ENCODE measurements around the gene SGCA.

SGCA gene

DNA sequence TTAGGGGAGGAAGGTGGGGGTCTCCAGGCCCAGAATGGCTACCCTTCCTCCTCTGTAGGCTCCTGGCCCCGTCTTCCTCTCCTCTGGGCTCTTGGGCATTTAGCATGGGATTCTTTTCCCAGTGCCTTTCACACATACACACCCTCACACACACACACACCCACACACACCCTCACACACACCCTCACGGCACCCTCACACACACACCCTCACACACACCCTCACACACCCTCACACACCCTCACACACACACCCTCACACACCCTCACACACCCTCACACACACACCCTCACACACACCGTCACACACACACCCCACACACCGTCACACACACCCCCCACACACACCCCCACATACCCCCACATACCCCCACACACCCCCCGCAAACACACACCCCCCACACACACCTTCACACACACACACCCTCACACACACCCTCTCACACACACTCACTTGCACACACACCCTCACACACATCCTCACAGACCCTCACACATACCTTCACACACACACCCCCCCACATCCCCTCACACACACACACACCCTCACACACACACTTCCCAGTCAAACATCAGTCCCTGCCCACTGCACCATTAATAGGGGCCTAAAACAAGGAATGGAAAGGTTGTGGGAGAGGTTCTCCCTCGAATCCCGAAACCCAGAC is 845 bp downstream of the SGCA start:
- H3K9me3 Mint-ChIP-seq, result no peaks in the 10 kb centered on the region
- H3K4me1 Mint-ChIP-seq, result peaks cover 31% of the 10 kb centered on the region
- H3K4me3 Mint-ChIP-seq, result no peak overlapping the region
- H3K27ac Mint-ChIP-seq, result peak overlapping the region; percentile 46
- DNase-seq (ENCODE audit: low spot score in 2 of 2) (no peak), ATAC-seq (no peak)
- peaks cover 6% of the 10 kb centered on the region for H3K36me3 Mint-ChIP-seq

DNA sequence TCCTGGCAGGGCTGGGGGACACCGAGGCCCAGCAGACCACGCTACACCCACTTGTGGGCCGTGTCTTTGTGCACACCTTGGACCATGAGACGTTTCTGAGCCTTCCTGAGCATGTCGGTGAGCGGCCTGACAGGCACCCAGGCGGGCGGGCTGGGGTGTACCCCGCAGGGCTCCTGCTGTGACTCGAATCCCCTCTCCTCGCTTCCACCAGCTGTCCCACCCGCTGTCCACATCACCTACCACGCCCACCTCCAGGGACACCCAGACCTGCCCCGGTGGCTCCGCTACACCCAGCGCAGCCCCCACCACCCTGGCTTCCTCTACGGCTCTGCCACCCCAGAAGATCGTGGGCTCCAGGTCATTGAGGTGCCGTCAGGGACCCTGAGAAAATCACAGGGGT is 1.6 kb downstream of the SGCA start:
- Mint-ChIP-seq H3K9me3 (no peaks in the 10 kb centered on the region), H3K36me3 (peaks cover 6% of the 10 kb centered on the region), H3K4me1 (peaks cover 24% of the 10 kb centered on the region), H3K27ac (no peak overlapping the region), H3K4me3 (no peak overlapping the region)
- DNase-seq (ENCODE audit: low spot score in 2 of 2) (no peak), ATAC-seq (no peak)

- Mint-ChIP-seq H3K4me3 (peak overlapping the region; percentile 57), H3K4me1 (peaks cover 19% of the 10 kb centered on the region), H3K27ac (peak overlapping the region; percentile 78)
These were observed 2.5 kb downstream of the SGCA start for GRCh38 chr17:50168319-50168718.

DNA sequence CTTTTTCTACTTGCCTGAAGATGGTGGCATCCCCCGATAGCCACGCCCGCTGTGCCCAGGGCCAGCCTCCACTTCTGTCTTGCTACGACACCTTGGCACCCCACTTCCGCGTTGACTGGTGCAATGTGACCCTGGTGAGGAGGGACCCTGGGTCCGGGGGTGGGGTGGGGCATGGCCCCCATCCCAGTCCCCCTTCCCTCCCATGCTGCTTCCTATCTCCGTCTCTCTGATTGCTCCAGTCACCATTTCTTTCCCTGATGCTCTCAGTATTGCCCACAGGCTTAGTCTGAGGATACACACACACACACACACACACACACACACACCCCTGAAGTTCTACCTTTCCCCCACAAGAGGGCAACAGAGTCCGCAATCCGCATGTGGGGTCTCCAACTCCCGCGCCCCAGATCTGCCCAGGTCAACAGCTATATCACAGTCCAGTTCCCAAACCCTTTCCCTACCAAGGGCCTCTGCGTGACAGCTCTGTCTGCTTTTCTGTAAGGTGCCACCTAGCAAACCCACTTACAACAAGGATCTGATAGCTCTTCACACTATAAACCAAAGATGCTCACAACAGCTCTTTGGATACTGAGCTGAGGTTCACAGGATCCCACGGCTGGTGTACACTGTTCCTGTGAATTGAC is 3.4 kb downstream of the SGCA start:
- Mint-ChIP-seq H3K4me1 (peaks cover 19% of the 10 kb centered on the region), H3K4me3 (peak overlapping the region; percentile 57), H3K36me3 (peaks cover 6% of the 10 kb centered on the region), H3K27ac (peak overlapping the region; percentile 78), H3K9me3 (no peaks in the 10 kb centered on the region)
- peak; percentile 38 to 82 for DNase-seq (ENCODE audit: low spot score in 2 of 2)
- peak; percentile 70 for ATAC-seq

More at GRCh38 chr17:50168319-50168718, 2.5 kb downstream of the SGCA start:
- Mint-ChIP-seq H3K9me3 (no peaks in the 10 kb centered on the region), H3K36me3 (peaks cover 6% of the 10 kb centered on the region)
- no peak for DNase-seq (ENCODE audit: low spot score in 2 of 2)
- no peak for ATAC-seq

DNA sequence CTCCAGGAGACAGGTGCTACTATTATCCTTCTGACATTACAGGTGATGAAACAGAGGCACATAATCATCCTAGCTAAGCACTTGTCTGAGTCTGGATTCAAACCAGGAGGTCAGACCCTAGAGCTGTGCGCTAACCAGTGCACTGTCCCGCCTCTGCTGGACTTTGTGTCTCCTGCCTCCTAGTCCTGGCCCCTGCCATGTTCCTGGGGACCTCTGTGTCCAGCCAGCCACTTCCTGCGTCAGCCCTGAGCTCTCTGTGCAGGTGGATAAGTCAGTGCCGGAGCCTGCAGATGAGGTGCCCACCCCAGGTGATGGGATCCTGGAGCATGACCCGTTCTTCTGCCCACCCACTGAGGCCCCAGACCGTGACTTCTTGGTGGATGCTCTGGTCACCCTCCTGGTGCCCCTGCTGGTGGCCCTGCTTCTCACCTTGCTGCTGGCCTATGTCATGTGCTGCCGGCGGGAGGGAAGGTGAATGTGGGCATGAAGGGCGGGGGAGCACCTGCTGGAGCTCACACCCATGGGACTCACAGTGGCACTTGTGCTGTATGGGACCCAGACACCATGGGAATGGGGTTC is 4.2 kb downstream of the SGCA start:
- H3K9me3 Mint-ChIP-seq, result no peaks in the 10 kb centered on the region
- peaks cover 19% of the 10 kb centered on the region for H3K4me1 Mint-ChIP-seq
- H3K27ac Mint-ChIP-seq, result no peak overlapping the region
- DNase-seq (ENCODE audit: low spot score in 2 of 2) (no peak), ATAC-seq (no peak)
- peaks cover 6% of the 10 kb centered on the region for H3K36me3 Mint-ChIP-seq
- peak overlapping the region; percentile 57 for H3K4me3 Mint-ChIP-seq

DNA sequence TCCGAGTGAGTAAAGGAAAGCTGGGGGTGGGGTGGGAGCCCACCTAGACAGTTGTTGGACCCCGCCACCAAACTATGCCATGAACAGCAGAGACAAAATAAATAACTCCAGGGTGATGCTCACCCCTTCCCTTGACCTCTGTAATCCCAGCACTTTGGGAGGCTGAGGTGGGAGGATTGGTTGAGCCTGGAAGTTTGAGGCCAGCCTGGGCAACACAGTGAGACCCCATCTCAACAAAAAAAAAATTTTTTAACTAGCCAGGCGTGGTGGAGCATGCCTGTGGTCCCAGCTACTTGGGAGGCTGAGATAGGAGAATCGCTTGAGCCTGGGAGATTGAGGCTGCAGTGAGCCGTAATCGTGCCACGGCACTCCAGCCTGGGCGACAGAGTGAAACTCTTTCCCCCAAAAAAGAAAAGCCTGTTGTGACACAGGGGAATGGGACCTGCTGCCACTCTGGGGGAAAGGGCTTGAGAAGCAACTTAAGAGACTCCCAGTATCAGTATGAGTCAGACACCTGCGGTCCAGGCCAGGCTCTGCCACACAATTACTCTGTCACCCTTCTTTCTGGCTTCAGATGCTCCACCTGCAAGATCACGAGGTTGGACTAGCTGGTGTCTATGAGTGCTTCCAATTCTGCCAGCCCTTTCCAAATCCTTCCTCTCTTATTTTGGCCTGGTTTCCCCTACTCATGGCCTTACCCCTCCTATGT is 5.0 kb downstream of the SGCA start:
- ATAC-seq, result peak; percentile 78
- Mint-ChIP-seq H3K36me3 (peaks cover 6% of the 10 kb centered on the region), H3K4me3 (no peak overlapping the region), H3K9me3 (no peaks in the 10 kb centered on the region), H3K27ac (peak overlapping the region; percentile 30), H3K4me1 (peaks cover 19% of the 10 kb centered on the region)
- DNase-seq (ENCODE audit: low spot score in 2 of 2), result no peak

DNA sequence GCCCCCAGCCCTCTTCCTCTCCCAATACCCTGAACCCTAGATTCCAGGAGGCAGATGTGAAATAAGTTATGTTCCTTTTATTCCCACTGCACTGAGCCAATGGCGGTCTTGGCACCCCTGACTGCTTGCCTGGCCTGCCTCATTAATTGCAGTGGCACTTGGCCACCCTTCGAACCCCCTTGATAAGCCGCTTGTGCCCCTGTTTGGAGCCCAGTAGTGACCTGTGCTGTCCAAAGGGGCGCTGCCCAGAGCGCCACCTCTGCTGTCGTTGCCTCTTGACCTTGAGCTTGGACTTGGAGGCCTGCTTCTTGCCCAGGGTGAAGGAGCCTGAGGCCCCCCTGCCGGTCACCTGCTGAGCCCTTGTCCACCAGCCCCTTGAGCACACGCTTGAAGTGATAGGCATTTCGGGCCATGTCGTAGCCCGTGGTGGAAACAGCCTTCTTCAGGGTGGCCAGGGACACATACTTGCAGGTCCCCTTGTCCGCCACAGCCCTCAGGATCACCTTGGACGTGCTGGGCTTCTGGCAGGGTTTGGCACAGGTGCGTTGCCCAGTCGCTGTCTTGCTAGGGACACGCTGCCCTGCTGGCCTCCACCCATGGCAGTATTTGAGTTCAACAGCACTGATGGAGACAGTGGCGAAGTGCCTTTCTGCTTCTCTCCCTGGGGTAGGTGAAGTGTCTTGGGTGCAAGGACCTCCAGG is 5.7 kb downstream of the SGCA start:
- DNase-seq (ENCODE audit: low spot score in 2 of 2), result no peak
- Mint-ChIP-seq H3K9me3 (no peaks in the 10 kb centered on the region), H3K27ac (peak overlapping the region; percentile 30), H3K36me3 (peaks cover 6% of the 10 kb centered on the region), H3K4me3 (no peak overlapping the region), H3K4me1 (peaks cover 19% of the 10 kb centered on the region)
- ATAC-seq, result no peak

GRCh38 chr17:50172130-50172529 is 6.3 kb downstream of the SGCA start:
- Mint-ChIP-seq H3K9me3 (no peaks in the 10 kb centered on the region), H3K4me1 (peaks cover 19% of the 10 kb centered on the region), H3K4me3 (no peak overlapping the region), H3K36me3 (peaks cover 6% of the 10 kb centered on the region), H3K27ac (no peak overlapping the region)
- DNase-seq (ENCODE audit: low spot score in 2 of 2) (no peak), ATAC-seq (no peak)

DNA sequence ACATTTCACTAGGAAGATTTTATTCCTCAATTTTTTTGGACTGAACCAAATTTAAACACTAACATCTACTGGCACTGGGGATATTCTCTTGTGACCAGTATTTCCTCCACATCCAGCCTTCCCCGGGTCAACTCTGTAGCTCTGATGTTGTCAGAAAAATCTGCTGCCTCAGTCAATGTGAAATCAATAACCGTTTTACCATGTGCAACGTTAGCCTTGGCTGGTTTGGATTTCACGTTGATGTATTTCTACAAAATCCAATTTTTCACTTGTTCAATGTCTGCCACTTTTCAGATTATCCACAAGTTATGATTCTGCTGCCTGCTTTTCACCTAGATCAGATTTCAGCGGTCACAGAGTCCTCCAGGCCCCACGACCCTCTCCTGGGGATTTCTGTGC is 7.1 kb downstream of the SGCA start:
- Mint-ChIP-seq H3K27ac (no peak overlapping the region), H3K4me3 (no peak overlapping the region), H3K9me3 (no peaks in the 10 kb centered on the region), H3K4me1 (peaks cover 21% of the 10 kb centered on the region), H3K36me3 (peaks cover 6% of the 10 kb centered on the region)
- ATAC-seq, result no peak
- no peak for DNase-seq (ENCODE audit: low spot score in 2 of 2)

DNA sequence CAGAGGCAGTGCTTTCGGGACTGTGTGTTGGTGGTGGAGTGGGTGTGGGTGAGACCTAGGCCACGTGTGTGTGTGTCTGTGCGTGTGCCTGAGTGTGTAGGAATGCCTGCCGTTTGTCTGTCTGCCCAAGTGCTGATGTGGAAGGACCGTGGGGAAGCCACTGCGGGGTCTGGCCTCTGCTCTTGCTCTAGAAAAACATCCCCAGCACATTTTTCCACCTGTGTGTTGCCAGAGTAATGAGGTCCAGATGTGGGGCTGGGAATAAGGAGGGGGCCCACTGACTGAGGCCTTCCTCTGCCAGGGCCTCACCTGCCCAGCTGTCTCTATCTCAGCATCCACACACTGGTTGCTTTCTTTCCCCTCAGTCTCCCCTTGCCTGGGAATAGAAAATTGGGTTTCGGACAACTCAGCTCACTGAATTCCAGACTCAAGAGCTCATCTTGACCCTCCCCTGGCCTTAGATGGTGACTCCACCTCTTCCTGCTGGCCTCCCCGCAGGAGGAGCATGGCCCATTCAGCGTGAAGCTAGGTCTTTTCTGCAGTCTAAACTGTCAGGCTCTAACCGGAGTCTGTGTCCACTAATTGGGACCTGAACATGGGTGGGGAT is 7.6 kb downstream of the SGCA start:
- Mint-ChIP-seq H3K4me1 (peaks cover 26% of the 10 kb centered on the region), H3K27ac (no peak overlapping the region), H3K36me3 (peaks cover 6% of the 10 kb centered on the region), H3K9me3 (no peaks in the 10 kb centered on the region), H3K4me3 (no peak overlapping the region)
- ATAC-seq (no peak), DNase-seq (ENCODE audit: low spot score in 2 of 2) (no peak)

DNA sequence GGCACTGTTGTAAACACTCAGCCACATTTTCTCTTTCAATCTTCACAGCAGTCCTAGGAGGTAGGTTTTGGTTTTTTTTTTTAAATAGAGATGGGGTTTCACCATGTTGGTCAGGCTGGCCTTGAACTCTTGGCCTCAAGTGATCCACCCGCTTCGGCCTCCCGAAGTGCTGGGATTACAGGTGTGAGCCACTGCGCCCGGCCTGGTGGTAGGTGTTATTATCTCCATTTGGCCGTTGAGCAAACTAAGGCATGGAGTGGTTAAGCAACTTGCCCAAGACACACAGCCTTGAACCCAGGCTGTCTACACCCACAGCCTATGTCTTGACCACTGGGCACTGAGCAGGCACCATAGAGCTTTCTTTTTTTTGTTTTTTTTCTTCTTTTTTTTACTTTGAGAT is 8.6 kb downstream of the SGCA start:
- Mint-ChIP-seq H3K4me1 (peaks cover 19% of the 10 kb centered on the region), H3K27ac (no peak overlapping the region), H3K36me3 (peaks cover 2% of the 10 kb centered on the region), H3K4me3 (no peak overlapping the region), H3K9me3 (no peaks in the 10 kb centered on the region)
- DNase-seq (ENCODE audit: low spot score in 2 of 2) (no peak), ATAC-seq (no peak)

GRCh38 chr17:50175035-50175807 is 9.4 kb downstream of the SGCA start:
- H3K9me3 Mint-ChIP-seq, result no peaks in the 10 kb centered on the region
- no peak overlapping the region for H3K27ac Mint-ChIP-seq
- DNase-seq (ENCODE audit: low spot score in 2 of 2) (no peak), ATAC-seq (no peak)
- peaks cover 16% of the 10 kb centered on the region for H3K4me1 Mint-ChIP-seq
- no peaks in the 10 kb centered on the region for H3K36me3 Mint-ChIP-seq
- H3K4me3 Mint-ChIP-seq, result no peak overlapping the region

- Mint-ChIP-seq H3K4me1 (peaks cover 10% of the 10 kb centered on the region), H3K4me3 (no peak overlapping the region), H3K36me3 (no peaks in the 10 kb centered on the region), H3K9me3 (no peaks in the 10 kb centered on the region), H3K27ac (no peak overlapping the region)
- no peak for ATAC-seq
- DNase-seq (ENCODE audit: low spot score in 2 of 2), result no peak
These were observed 11.0 kb downstream of the SGCA start for GRCh38 chr17:50176559-50177357.

- ATAC-seq (no peak), DNase-seq (ENCODE audit: low spot score in 2 of 2) (no peak)
- H3K27ac Mint-ChIP-seq, result no peak overlapping the region
- H3K4me3 Mint-ChIP-seq, result no peak overlapping the region
- no peaks in the 10 kb centered on the region for H3K9me3 Mint-ChIP-seq
- peaks cover 10% of the 10 kb centered on the region for H3K4me1 Mint-ChIP-seq
- no peaks in the 10 kb centered on the region for H3K36me3 Mint-ChIP-seq
These were observed 11.7 kb downstream of the SGCA start for GRCh38 chr17:50177476-50177875.
